ENCODE data around the gene NR4A3. TPM values are rescaled to one million over a fixed set of nuclear protein-coding genes. Genes with fewer than 3 reads are reported as not detected.

NR4A3 gene
- total RNA-seq, 2 donors from 2014 or later: 0.10 to 3.9 TPM

- no peak for TF ChIP-seq CTCF (IDR thresholded peaks at IDR 0.05)
- H3K4me3 ChIP-seq: no peak overlapping the region
- H3K36me3 ChIP-seq: no peaks in the 10 kb centered on the region
- H3K9ac ChIP-seq (ENCODE audit: low read depth in 2 of 2, low read length in 2 of 2): no peak overlapping the region
- H3K27ac ChIP-seq: no peak overlapping the region
- no peak for DNase-seq
- H3K4me1 ChIP-seq: no peaks in the 10 kb centered on the region
- no peaks in the 10 kb centered on the region for H3K27me3 ChIP-seq
- intact Hi-C loops (cut with DNase I): no loop called here
- no peaks in the 10 kb centered on the region for H3K9me3 ChIP-seq
Observed at GRCh38 chr9:99808454-99808853, 13.2 kb upstream of the NR4A3 start.

GRCh38 chr9:99809586-99810319 is 11.9 kb upstream of the NR4A3 start:
- Histone ChIP-seq H3K36me3 (no peaks in the 10 kb centered on the region), H3K4me1 (no peaks in the 10 kb centered on the region), H3K27me3 (no peaks in the 10 kb centered on the region), H3K27ac (no peak overlapping the region), H3K9ac (ENCODE audit: low read depth in 2 of 2, low read length in 2 of 2) (no peak overlapping the region), H3K9me3 (no peaks in the 10 kb centered on the region), H3K4me3 (no peak overlapping the region)
- DNase-seq: no peak
- no peak for TF ChIP-seq CTCF (IDR thresholded peaks at IDR 0.05)
- intact Hi-C loops (cut with DNase I): no loop called here

- no peak for TF ChIP-seq CTCF (IDR thresholded peaks at IDR 0.05)
- Histone ChIP-seq H3K4me3 (no peak overlapping the region), H3K9ac (ENCODE audit: low read depth in 2 of 2, low read length in 2 of 2) (no peak overlapping the region), H3K36me3 (no peaks in the 10 kb centered on the region), H3K4me1 (no peaks in the 10 kb centered on the region), H3K9me3 (no peaks in the 10 kb centered on the region), H3K27ac (no peak overlapping the region), H3K27me3 (no peaks in the 10 kb centered on the region)
- intact Hi-C loops (cut with DNase I): no loop called here
- no peak for DNase-seq
Observed at GRCh38 chr9:99811172-99811571, 10.5 kb upstream of the NR4A3 start.

GRCh38 chr9:99811598-99812383 is 9.9 kb upstream of the NR4A3 start:
- Histone ChIP-seq H3K9ac (ENCODE audit: low read depth in 2 of 2, low read length in 2 of 2) (no peak overlapping the region), H3K27ac (no peak overlapping the region), H3K27me3 (no peaks in the 10 kb centered on the region), H3K9me3 (no peaks in the 10 kb centered on the region), H3K4me1 (no peaks in the 10 kb centered on the region), H3K36me3 (no peaks in the 10 kb centered on the region), H3K4me3 (no peak overlapping the region)
- TF ChIP-seq CTCF (IDR thresholded peaks at IDR 0.05): no peak
- DNase-seq: no peak
- intact Hi-C loops (cut with DNase I): no loop called here

GRCh38 chr9:99813739-99814138 is 7.9 kb upstream of the NR4A3 start:
- no peak overlapping the region for H3K4me3 ChIP-seq
- intact Hi-C loops (cut with DNase I): no loop called here
- TF ChIP-seq CTCF (IDR thresholded peaks at IDR 0.05): no peak
- H3K9me3 ChIP-seq: no peaks in the 10 kb centered on the region
- H3K4me1 ChIP-seq: no peaks in the 10 kb centered on the region
- no peak overlapping the region for H3K9ac ChIP-seq (ENCODE audit: low read depth in 2 of 2, low read length in 2 of 2)
- no peak for DNase-seq
- no peak overlapping the region for H3K27ac ChIP-seq
- no peaks in the 10 kb centered on the region for H3K36me3 ChIP-seq
- H3K27me3 ChIP-seq: no peaks in the 10 kb centered on the region

Measured in colonic mucosa (tissue), 4 donors.